HepG2 (cell line): ENCODE results near the gene VGLL4. TPM values are rescaled to one million over a fixed set of nuclear protein-coding genes. Genes with fewer than 3 reads are reported as not detected.

Source experiments
- ATAC-seq: fragments of 200-7000 bp; cut with Tn5 transposase; 3 replicates; pipeline ENCODE4 v1.9.1; 2020; ENCODE audit warnings: mild to moderate bottlenecking, moderate library complexity
- BruUV-seq: library from RNA; stranded (reverse); fragments of 400-500 nt; replicated peaks from 2 replicates; lab custom pipeline; 2021; lab: Mats Ljungman, UMichigan
- CTCF ChIA-PET: fragments of 300-600 bp; formaldehyde crosslinking; extraction: SDS; loops from one replicate; lab custom pipeline; 2021; ENCODE audit warnings: low total read pairs, inconsistent platforms, low intra/inter-chr PET ratio; lab: Yijun Ruan, JAX
- POLR2A ChIA-PET: fragments of 350-600 bp; sonication (Branson Sonifier 250); formaldehyde crosslinking; loops from one replicate; lab custom pipeline; 2020; ENCODE audit warnings: antibody characterized with exemption, inconsistent platforms; lab: Yijun Ruan, JAX
- DNase-seq: peaks from one replicate; pipeline ENCODE4 v3.0.0-alpha.2; 2015; ENCODE audit warnings: low spot score
- FAIRE-seq: peaks from 3 replicates; lab custom pipeline; 2011; peaks lifted over from hg19 to GRCh38; lab: Jason Lieb, UNC
- H2AFZ ChIP-seq: one replicate; pipeline ENCODE4 v1.6.1; 2011; ENCODE audit warnings: low read length, inconsistent platforms
- H3K27ac ChIP-seq: fragments of 300-600 bp; 3 replicates; pipeline ENCODE4 v1.8.0; 2011; ENCODE audit warnings: mixed run types, mild to moderate bottlenecking, mixed read lengths, low read length, inconsistent platforms; ENCODE audit not compliant: insufficient read depth; ENCODE audit errors: extremely low read length
- H3K27me3 ChIP-seq, 2 experiments: fragments of 200-600 bp in 1 of 2; 2 replicates in 1 of 2; 3 replicates in 1 of 2; pipeline versions ENCODE4 v1.6.0 to v1.8.0; 2011; ENCODE audit warnings: low read length in 2 of 2, mild to moderate bottlenecking in 2 of 2, moderate library complexity in 2 of 2, inconsistent platforms in 1 of 2; ENCODE audit not compliant: insufficient read depth in 2 of 2, control insufficient read depth in 1 of 2
- H3K36me3 ChIP-seq, 2 experiments: fragments of 200-600 bp in 1 of 2; replicated peaks in 1 of 2; 2 replicates in 1 of 2; 3 replicates in 1 of 2; pipeline versions ENCODE4 v1.5.1 to v1.8.0; 2011; ENCODE audit warnings: low read length in 2 of 2, inconsistent platforms in 1 of 2; ENCODE audit not compliant: insufficient read depth in 2 of 2, control insufficient read depth in 1 of 2
- H3K4me1 ChIP-seq: 2 replicates; pipeline ENCODE4 v1.5.1; 2012; ENCODE audit warnings: low read length, inconsistent platforms; ENCODE audit not compliant: insufficient read depth
- H3K4me2 ChIP-seq: 2 replicates; pipeline ENCODE4 v1.6.0; 2011; ENCODE audit warnings: low read depth, low read length, inconsistent platforms
- H3K4me3 ChIP-seq, 3 experiments: fragments of 200-600 bp in 1 of 3; sonication (generic), shearing (Covaris generic) in 1 of 3; replicated peaks in 1 of 3; 2 replicates each; pipeline ENCODE4 v1.5.1; 2011 to 2016; ENCODE audit warnings: low read length in 3 of 3, inconsistent platforms in 2 of 3, low read depth in 2 of 3, mild to moderate bottlenecking in 2 of 3, control low read depth in 1 of 3, mixed read lengths in 1 of 3; ENCODE audit not compliant: insufficient read depth in 1 of 3
- H3K79me2 ChIP-seq: one replicate; pipeline ENCODE4 v1.6.1; 2011; ENCODE audit warnings: low read length, inconsistent platforms; ENCODE audit not compliant: insufficient read depth
- H3K9ac ChIP-seq: 2 replicates; pipeline ENCODE4 v1.6.0; 2011; ENCODE audit warnings: mild to moderate bottlenecking, low read depth, low read length, inconsistent platforms; ENCODE audit not compliant: insufficient read depth
- H3K9me3 ChIP-seq: 2 replicates; pipeline ENCODE4 v1.5.1; 2012; ENCODE audit warnings: mild to moderate bottlenecking, low read length
- H4K20me1 ChIP-seq: 2 replicates; pipeline ENCODE4 v1.6.0; 2011; ENCODE audit warnings: inconsistent platforms, mild to moderate bottlenecking, low read length, moderate library complexity; ENCODE audit not compliant: insufficient read depth
- CHCHD3 ChIP-seq: sonication (generic); formaldehyde crosslinking; IDR thresholded peaks from 2 replicates; pipeline ENCODE4 v1.8.0; 2022; ENCODE audit warnings: mild to moderate bottlenecking, missing genetic modification reagents, moderate library complexity
- DNMT1 ChIP-seq: sonication (generic); formaldehyde crosslinking; IDR thresholded peaks from 2 replicates; pipeline ENCODE4 v1.5.1; 2020; ENCODE audit warnings: mild to moderate bottlenecking, missing genetic modification reagents
- HOXD1 ChIP-seq: sonication (generic); formaldehyde crosslinking; IDR thresholded peaks from 2 replicates; pipeline ENCODE4 v1.5.0; 2020; ENCODE audit warnings: missing genetic modification reagents
- KMT2A ChIP-seq: sonication (generic); formaldehyde crosslinking; IDR thresholded peaks from 2 replicates; pipeline ENCODE4 v1.4.0; 2020; ENCODE audit warnings: missing genetic modification reagents
- NBN ChIP-seq: fragments of 450-650 bp; conservative IDR thresholded peaks from 2 replicates; pipeline ENCODE4 v1.6.1; 2017
- NCOR1 ChIP-seq: fragments of 200-600 bp; sonication (generic); IDR thresholded peaks from 2 replicates; pipeline ENCODE4 v1.7.0; 2017; ENCODE audit warnings: antibody characterized with exemption, low read length, borderline replicate concordance
- RBM22 ChIP-seq: fragments of 200-400 bp; formaldehyde crosslinking; optimal IDR thresholded peaks from 2 replicates; pipeline ENCODE3; 2017; ENCODE audit warnings: mild to moderate bottlenecking, low read length, moderate library complexity
- SAP130 ChIP-seq: IDR thresholded peaks from 2 replicates; pipeline ENCODE4 v1.6.1; 2016; ENCODE audit warnings: low read depth
- SOX5 ChIP-seq: IDR thresholded peaks from 2 replicates; pipeline ENCODE4 v1.6.1; 2016; ENCODE audit warnings: borderline replicate concordance
- ZNF12 ChIP-seq: sonication (generic); formaldehyde crosslinking; IDR thresholded peaks from 2 replicates; pipeline ENCODE4 v1.5.0; 2020; ENCODE audit warnings: missing genetic modification reagents
- ZNF292 ChIP-seq: sonication (generic); formaldehyde crosslinking; IDR thresholded peaks from 2 replicates; pipeline ENCODE4 v1.8.1; 2022; ENCODE audit warnings: mild to moderate bottlenecking, low read depth, missing genetic modification reagents, borderline replicate concordance
- WGBS: methylation state at CpG from one replicate; pipeline ENCODE4 v1.1.6; 2017; ENCODE audit warnings: low lambda C conversion rate; 5-methylcytosine and 5-hydroxymethylcytosine counted together
- in situ Hi-C: cut with HindIII; loops from 2 replicates; pipeline ENCODE4 v1.10.0; 2017; ENCODE audit warnings: low pct_unique_long_range_greater_than_20kb; ENCODE audit not compliant: extremely low pct_ligation_motif_present
- intact Hi-C: fragments of 100-400 bp; cut with micrococcal nuclease; formaldehyde crosslinking; loops from one replicate; pipeline ENCODE4 v1.10.0; 2022; ENCODE audit not compliant: unreplicated experiment
- polyA plus RNA-seq, 8 experiments: library from polyadenylated mRNA; depleted of rRNA in 3 of 8; stranded (reverse) in 7 of 8; unstranded in 1 of 8; fragments of >200 nt; fragmentation: Illumina TruSeq in 4 of 8; extraction: Trizol in 4 of 8; gene quantifications; 2 replicates each; pipeline versions ENCODE4 v1.2.1 to v1.2.3, GENCODE V29; 2011 to 2016; ENCODE audit warnings: low read depth in 4 of 8, missing spikeins in 1 of 8, mixed read lengths in 1 of 8; ENCODE audit not compliant: insufficient read depth in 1 of 8
- total RNA-seq, 5 experiments: library from RNA; depleted of rRNA; stranded (reverse); fragments of >200 nt; fragmentation: Illumina TruSeq; extraction: Trizol; gene quantifications; 2 replicates each; pipeline ENCODE4 v1.2.3, GENCODE V29; 2016; ENCODE audit warnings: low read depth in 1 of 5
- TF ChIP-seq, protein P1 (sequence below): sonication (generic); formaldehyde crosslinking; IDR thresholded peaks from 2 replicates; pipeline ENCODE4 v1.9.0; 2022; ENCODE audit warnings: missing genetic modification reagents, mild to moderate bottlenecking, borderline replicate concordance
- TF ChIP-seq, protein P2 (sequence below): sonication (generic); formaldehyde crosslinking; conservative IDR thresholded peaks from 2 replicates; pipeline ENCODE4 v1.8.0; 2022; ENCODE audit warnings: mild to moderate bottlenecking, moderate library complexity, missing genetic modification reagents
- TF ChIP-seq, protein P3 (sequence below): sonication (generic); formaldehyde crosslinking; IDR thresholded peaks from 2 replicates; pipeline ENCODE4 v1.5.0; 2020; ENCODE audit warnings: missing genetic modification reagents

Gene VGLL4
- total and polyA plus RNA-seq, 2 of the 13 experiments (the other 11 are each of a cell fraction or from before 2014, with no cell fraction given): 23.2 to 39.0 TPM

DNA sequence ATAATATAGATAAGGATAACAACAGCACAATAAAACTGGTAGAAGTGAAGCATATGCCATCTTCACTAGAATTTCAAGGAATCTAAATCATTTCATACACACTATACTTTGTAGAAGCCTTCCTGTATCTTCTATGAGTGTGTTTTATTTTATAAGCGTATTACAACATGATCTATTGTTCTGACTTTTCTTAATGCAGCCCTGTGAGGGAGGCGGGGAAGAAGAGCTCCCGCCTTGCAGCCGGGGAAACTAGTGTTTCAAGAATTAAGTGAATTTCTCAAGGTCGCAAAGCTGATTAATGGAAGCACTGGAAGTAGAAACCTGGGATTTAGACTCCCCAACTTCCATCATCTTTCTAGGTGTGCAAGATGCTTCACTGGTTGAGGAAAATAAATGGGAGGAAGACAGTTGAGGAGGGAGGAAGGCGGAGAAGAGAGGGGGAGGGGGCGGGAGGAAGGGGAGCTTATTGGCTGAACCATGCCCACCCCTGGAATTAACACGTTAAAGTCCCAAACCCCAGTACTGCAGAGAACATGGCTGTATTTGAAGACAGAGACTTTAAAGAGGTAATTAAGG, 32.9 kb downstream of the VGLL4 start (continued):
- TF ChIP-seq ZNF12 (no peak), CHCHD3 (CRISPR knock-in tag) (no peak), SAP130 (CRISPR knock-in tag) (0 out of 2 replicates have a peak, but pooled peaks have one; percentile 3), RBM22 (peak; percentile 38)
- TF ChIP-seq, protein P1, sequence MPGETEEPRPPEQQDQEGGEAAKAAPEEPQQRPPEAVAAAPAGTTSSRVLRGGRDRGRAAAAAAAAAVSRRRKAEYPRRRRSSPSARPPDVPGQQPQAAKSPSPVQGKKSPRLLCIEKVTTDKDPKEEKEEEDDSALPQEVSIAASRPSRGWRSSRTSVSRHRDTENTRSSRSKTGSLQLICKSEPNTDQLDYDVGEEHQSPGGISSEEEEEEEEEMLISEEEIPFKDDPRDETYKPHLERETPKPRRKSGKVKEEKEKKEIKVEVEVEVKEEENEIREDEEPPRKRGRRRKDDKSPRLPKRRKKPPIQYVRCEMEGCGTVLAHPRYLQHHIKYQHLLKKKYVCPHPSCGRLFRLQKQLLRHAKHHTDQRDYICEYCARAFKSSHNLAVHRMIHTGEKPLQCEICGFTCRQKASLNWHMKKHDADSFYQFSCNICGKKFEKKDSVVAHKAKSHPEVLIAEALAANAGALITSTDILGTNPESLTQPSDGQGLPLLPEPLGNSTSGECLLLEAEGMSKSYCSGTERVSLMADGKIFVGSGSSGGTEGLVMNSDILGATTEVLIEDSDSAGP (CRISPR knock-in tag): no peak

DNA sequence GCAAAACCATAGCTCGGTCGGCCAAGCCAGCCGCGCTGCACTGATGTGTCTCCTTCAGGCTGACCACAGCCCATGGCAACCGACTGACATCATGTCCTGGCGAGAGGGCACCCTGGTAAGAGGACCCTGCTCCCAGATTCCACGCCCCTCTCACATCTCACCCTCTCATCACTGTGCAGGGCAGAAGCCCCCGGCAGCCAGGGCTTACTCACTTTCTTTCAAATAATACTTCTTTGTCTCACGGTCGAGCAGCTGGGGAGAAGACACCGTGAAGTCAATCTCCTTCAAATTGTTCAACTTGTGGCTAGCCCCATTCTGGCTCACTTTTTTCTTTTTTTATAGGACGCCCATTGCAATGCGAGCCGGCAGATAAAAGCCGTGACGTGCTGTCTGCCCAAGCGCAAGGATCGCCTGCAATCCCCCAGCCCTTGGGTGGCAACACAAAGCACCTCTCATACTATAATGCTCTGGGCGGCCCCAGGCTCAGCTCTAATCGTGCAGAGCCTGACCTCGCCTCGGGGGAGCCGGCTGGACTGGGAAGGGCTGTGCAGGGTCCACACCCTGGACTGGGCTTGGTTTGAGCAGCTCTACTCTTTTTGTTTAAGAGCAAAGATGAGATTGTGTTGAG, 33.6 kb downstream of the VGLL4 start:
- Histone ChIP-seq H3K9ac (peak overlapping the region; percentile 27; the same call in 1 of the 2 replicates), H3K9me3 (no peaks in the 10 kb centered on the region), H2AFZ (no peak overlapping the region), H3K27ac (peak overlapping the region; percentile 55), H3K36me3 (peaks cover 3 to 6% of the 10 kb centered on the region in 2 experiments; a peak in 4 of 5 replicates), H3K79me2 (peaks cover 100% of the 10 kb centered on the region), H3K4me1 (peaks cover 75% of the 10 kb centered on the region), H3K27me3 (no peaks in the 10 kb centered on the region), H4K20me1 (peaks cover 23% of the 10 kb centered on the region), H3K4me3 (peak overlapping the region in 1 of 3 experiments; percentile 14; a peak in 1 of 6 replicates), H3K4me2 (peak overlapping the region; percentile 43)
- POLR2A ChIA-PET: interaction anchor here (0.7 to 1.7 kb wide), 2 partner anchors 28 to 34 kb away, joined by 3 read pairs; partner anchors contain the start of gene VGLL4
- ATAC-seq (peak; percentile 99), DNase-seq (peak; percentile 81), FAIRE-seq (peak; percentile 54)
- 56% methylated on average over 18 of the region's 23 CpGs for WGBS
- CTCF ChIA-PET: no interaction called here
- intact Hi-C loops: loop anchor here (1.0 kb wide), 1 partner anchor 8 kb away; no protein-coding TSS in a partner anchor
- BruUV-seq: no TSS peak
- in situ Hi-C loops: no loop called here
- TF ChIP-seq, protein P2, sequence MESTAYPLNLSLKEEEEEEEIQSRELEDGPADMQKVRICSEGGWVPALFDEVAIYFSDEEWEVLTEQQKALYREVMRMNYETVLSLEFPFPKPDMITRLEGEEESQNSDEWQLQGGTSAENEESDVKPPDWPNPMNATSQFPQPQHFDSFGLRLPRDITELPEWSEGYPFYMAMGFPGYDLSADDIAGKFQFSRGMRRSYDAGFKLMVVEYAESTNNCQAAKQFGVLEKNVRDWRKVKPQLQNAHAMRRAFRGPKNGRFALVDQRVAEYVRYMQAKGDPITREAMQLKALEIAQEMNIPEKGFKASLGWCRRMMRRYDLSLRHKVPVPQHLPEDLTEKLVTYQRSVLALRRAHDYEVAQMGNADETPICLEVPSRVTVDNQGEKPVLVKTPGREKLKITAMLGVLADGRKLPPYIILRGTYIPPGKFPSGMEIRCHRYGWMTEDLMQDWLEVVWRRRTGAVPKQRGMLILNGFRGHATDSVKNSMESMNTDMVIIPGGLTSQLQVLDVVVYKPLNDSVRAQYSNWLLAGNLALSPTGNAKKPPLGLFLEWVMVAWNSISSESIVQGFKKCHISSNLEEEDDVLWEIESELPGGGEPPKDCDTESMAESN: no peak
- TF ChIP-seq SOX5 (CRISPR knock-in tag) (peak; percentile 18; the same call in 1 of the 2 replicates), NCOR1 (0 out of 2 replicates have a peak, but pooled peaks have one; percentile 19), ZNF292 (CRISPR knock-in tag) (0 out of 2 replicates have a peak, but pooled peaks have one; percentile 36), DNMT1 (CRISPR knock-in tag) (no peak), NBN (no peak), HOXD1 (no peak), KMT2A (CRISPR knock-in tag) (peak; percentile 28; the same call in 1 of the 2 replicates)
- TF ChIP-seq, protein P3, sequence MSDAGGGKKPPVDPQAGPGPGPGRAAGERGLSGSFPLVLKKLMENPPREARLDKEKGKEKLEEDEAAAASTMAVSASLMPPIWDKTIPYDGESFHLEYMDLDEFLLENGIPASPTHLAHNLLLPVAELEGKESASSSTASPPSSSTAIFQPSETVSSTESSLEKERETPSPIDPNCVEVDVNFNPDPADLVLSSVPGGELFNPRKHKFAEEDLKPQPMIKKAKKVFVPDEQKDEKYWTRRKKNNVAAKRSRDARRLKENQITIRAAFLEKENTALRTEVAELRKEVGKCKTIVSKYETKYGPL (CRISPR knock-in tag): no peak
